ENCODE measurements around the gene MBTPS1.

DNA sequence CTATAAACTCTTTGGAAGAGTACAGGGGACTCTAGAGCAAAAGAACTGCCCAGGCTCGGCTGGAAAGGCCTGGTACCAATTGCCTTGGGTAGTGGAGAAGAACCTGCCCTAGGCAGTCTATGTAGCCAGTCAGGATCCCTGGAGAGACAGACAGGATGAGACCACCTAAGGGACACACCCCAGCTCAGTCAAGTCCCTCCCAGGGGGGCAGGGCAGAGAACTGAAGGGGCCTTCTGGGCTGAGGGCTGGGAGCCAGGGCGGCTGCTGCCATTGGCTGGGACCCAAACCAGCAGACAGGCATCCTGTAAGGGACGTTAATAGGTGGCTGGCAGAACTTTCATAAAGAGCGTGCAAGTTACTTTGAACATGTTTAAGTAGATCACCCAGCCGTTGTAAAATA lies 61.4 kb downstream of the MBTPS1 start:
- TF ChIP-seq, protein P1, sequence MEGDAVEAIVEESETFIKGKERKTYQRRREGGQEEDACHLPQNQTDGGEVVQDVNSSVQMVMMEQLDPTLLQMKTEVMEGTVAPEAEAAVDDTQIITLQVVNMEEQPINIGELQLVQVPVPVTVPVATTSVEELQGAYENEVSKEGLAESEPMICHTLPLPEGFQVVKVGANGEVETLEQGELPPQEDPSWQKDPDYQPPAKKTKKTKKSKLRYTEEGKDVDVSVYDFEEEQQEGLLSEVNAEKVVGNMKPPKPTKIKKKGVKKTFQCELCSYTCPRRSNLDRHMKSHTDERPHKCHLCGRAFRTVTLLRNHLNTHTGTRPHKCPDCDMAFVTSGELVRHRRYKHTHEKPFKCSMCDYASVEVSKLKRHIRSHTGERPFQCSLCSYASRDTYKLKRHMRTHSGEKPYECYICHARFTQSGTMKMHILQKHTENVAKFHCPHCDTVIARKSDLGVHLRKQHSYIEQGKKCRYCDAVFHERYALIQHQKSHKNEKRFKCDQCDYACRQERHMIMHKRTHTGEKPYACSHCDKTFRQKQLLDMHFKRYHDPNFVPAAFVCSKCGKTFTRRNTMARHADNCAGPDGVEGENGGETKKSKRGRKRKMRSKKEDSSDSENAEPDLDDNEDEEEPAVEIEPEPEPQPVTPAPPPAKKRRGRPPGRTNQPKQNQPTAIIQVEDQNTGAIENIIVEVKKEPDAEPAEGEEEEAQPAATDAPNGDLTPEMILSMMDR (conservative IDR thresholded peaks at IDR 0.05; ENCODE audit: low read depth, low read length) = no peak
- no peak for TF ChIP-seq EZH2phosphoT487 (IDR thresholded peaks at IDR 0.05; ENCODE audit: borderline replicate concordance, low read length)
